Mucosa of descending colon (tissue), 3 donors: ENCODE measurements around the gene ACP7. TPM values are rescaled to one million over a fixed set of nuclear protein-coding genes. Genes with fewer than 3 reads are reported as not detected.
A peak's percentile ranks its signal among the peaks of the same experiment; 100 is the strongest.

Experiments
- ATAC-seq: fragments of 200-7000 bp; cut with Tn5 transposase; one replicate; pipeline ENCODE4 v1.9.1; 2020; ENCODE audit warnings: mild to moderate bottlenecking, moderate library complexity
- DNase-seq, 3 donors: peaks; one replicate each; pipeline ENCODE4 v3.0.0-alpha.2; 2020
- H3K36me3 ChIP-seq: fragments of 200-600 bp; one replicate; pipeline ENCODE4 v1.8.0; 2021; ENCODE audit warnings: low read depth, mild to moderate bottlenecking
- H3K4me1 ChIP-seq: fragments of 200-600 bp; one replicate; pipeline ENCODE4 v1.8.0; 2021; ENCODE audit warnings: low read depth, mild to moderate bottlenecking
- H3K4me3 ChIP-seq: fragments of 200-600 bp; one replicate; pipeline ENCODE4 v1.8.0; 2021; ENCODE audit warnings: mild to moderate bottlenecking
- H3K9me3 ChIP-seq: fragments of 200-600 bp; one replicate; pipeline ENCODE4 v1.8.0; 2021; ENCODE audit warnings: mild to moderate bottlenecking
- intact Hi-C, 2 donors: fragments of 100-400 bp; cut with DNase I in 1 of 2; cut with micrococcal nuclease in 1 of 2; formaldehyde crosslinking; loops; one replicate each; pipeline versions ENCODE4 v1.11.0 to v1.11.1; 2022; cut with DNase I, micrococcal nuclease
- total RNA-seq, 3 donors: library from RNA; stranded (reverse); fragmentation: NEBNext Ultra II Directional in 2 of 3; extraction: Animal tissue kit (Norgen Biotek cat#: 25700) in 2 of 3; gene quantifications; one replicate each; pipeline versions ENCODE4 v1.2.1 to v1.2.4, GENCODE V29; 2021 to 2023
- TF ChIP-seq, protein P1 (sequence below): fragments of 200-600 bp; IDR thresholded peaks from one replicate; pipeline ENCODE4 v1.8.0; 2022; ENCODE audit warnings: antibody characterized with exemption, mild to moderate bottlenecking
- donor health status: DM: no; HTN: no; CAD: no; lungs with moderate emphysema.
- donor health status: DM: no; HTN: no; CAD: no.
- donor health status: DM: no; HTN: yes; CAD: no.

ACP7 gene
- total RNA-seq, 3 donors from 2014 or later = not detected

DNA sequence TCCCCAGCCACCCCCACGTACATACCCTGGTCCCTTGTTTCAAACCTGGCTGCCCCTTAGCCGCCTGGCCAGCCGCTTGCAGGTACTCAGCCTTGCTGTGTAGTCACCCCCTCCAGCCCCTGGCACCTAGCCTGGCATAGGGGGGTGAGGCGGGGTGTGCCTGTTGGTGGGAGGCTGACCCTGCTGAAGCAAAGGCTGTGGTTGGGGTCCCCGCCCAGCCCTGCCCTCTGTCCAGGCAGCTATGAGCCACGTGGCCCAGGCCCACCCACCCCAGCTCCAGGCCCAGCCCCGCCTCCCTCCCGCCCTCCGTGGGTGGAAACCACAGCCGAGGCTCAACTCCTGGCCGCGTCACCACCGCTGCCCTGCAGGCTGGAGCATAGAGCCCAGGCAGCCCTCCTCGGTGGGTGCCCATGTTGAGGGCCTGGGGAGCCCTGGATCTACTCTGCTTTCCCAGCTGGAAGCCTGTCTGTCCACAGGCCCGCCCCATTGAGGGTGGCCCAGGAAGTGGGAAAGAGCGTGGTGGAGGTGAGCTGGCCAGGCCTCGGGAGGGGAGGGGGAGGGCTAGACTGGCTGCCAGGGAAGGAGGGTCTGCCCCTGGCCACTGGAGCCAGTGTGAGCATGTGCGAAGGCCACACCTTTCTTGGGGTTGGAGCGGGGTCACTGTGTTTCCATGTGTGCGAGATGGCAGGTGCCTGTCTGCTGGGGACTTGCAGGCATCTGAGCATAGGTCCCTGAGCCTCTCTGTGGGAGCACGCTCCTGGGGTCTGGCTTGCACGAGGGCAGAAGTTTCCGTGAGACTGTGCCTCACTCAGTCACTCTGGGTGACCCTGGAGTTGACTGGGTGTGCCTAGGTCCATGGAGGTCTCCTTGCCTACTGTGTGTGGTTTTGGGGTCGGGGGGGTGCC, 72.4 kb downstream of the ACP7 start:
- Histone ChIP-seq H3K9me3 (no peaks in the 10 kb centered on the region), H3K4me3 (no peak overlapping the region), H3K4me1 (peaks cover 25% of the 10 kb centered on the region), H3K36me3 (no peaks in the 10 kb centered on the region)
- TF ChIP-seq, protein P1, sequence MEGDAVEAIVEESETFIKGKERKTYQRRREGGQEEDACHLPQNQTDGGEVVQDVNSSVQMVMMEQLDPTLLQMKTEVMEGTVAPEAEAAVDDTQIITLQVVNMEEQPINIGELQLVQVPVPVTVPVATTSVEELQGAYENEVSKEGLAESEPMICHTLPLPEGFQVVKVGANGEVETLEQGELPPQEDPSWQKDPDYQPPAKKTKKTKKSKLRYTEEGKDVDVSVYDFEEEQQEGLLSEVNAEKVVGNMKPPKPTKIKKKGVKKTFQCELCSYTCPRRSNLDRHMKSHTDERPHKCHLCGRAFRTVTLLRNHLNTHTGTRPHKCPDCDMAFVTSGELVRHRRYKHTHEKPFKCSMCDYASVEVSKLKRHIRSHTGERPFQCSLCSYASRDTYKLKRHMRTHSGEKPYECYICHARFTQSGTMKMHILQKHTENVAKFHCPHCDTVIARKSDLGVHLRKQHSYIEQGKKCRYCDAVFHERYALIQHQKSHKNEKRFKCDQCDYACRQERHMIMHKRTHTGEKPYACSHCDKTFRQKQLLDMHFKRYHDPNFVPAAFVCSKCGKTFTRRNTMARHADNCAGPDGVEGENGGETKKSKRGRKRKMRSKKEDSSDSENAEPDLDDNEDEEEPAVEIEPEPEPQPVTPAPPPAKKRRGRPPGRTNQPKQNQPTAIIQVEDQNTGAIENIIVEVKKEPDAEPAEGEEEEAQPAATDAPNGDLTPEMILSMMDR = no peak
- intact Hi-C loops = no loop called here
- DNase-seq = no peak
- peak; percentile 15 for ATAC-seq

DNA sequence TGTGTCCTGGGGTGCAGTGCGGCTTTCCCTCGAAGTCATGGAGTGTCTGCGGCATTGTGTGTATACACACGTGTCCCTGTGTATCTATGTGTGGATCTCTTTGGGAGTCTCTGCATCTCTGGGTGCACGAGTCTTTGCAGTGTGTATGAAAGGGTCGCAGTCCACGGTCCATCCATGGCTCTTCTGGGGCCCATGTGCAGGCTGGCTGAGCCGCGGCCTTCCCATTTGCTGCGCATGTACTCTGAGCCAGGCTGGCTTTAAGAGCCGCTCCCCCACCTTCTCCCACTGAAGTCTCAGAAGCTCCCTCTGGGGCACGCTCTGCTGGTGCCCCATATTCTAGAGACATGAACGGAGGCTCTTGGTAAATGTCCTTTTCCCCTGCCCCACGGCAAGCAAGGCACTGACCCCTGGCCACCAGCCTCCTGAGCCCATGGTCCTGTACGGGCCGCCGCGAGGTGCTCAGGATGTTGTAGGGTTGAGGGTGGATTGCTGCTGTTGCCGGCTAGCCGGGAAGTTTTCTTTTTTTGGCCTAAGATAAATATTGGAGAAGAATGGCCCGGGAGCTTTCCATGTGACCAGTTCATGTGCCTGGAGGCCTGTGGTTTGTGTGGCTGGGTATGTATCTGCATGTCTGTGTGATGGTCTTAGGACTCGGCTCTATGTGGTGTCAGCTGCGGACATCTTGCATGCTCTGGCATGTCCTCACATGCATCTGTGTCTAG, 73.3 kb downstream of the ACP7 start:
- intact Hi-C loops = no loop called here
- no peak for ATAC-seq
- no peaks in the 10 kb centered on the region for H3K9me3 ChIP-seq
- no peak for DNase-seq
- H3K4me3 ChIP-seq = no peak overlapping the region
- peaks cover 25% of the 10 kb centered on the region for H3K4me1 ChIP-seq
- TF ChIP-seq, protein P1 = no peak
- H3K36me3 ChIP-seq = no peaks in the 10 kb centered on the region

DNA sequence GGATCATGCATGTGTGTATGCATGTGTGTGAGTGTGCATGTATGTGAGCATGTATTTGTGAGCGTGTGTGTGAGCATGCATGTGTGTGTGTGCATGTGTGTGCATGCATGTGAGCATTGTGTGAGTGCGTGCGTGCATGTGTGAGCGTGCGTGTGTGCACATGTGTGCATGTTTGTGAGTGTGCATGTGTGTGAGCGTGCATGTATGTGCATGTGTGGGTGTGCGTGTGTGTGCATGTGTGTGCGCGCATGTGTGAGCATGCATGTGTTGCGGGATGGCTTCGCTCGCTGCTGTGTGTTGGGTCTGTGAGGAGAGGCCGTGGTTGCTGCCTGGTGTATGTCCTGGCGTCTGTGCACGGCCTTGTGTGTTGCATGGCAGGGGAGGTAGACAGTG, 73.8 kb downstream of the ACP7 start:
- H3K4me1 ChIP-seq = peaks cover 25% of the 10 kb centered on the region

DNA sequence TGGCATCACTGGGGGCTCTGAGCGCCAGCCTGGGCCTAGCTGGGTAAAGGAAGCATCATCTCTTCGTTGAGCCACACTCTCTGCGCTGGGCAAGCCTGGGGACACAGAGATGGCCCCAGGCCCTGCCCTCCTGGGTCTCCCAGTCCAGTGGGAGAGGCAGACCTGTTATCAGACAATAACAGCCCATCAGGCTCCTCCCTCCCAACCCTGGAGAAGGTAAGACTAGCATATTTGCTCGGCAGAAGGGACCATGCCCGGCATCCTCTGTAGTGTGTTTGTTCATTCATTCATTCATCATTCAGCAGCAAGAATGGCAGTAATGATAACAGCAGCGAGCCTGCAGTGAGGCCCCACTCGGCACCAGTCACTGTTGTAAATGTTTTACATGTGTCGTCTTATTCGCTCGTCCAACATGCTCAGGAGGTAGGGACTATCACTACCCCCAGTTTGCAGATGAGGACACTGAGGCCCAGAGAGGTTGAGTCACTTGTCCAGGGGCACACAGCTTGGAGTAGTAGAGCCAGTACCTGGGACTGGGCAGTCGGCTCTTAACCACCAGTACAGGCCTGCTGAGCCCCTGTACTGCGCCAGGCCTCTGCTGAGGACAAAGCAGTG, 74.6 kb downstream of the ACP7 start:
- H3K4me1 ChIP-seq = peaks cover 24% of the 10 kb centered on the region
- ATAC-seq (no peak), DNase-seq (no peak)
- intact Hi-C loops = no loop called here
- H3K9me3 ChIP-seq = no peaks in the 10 kb centered on the region
- no peak overlapping the region for H3K4me3 ChIP-seq
- TF ChIP-seq, protein P1 = no peak
- no peaks in the 10 kb centered on the region for H3K36me3 ChIP-seq

More for the DNA sequence above, 73.8 kb downstream of the ACP7 start:
- Histone ChIP-seq H3K9me3 (no peaks in the 10 kb centered on the region), H3K4me3 (no peak overlapping the region), H3K36me3 (no peaks in the 10 kb centered on the region)
- intact Hi-C loops = no loop called here
- ATAC-seq (no peak), DNase-seq (no peak)
- TF ChIP-seq, protein P1 = no peak

DNA sequence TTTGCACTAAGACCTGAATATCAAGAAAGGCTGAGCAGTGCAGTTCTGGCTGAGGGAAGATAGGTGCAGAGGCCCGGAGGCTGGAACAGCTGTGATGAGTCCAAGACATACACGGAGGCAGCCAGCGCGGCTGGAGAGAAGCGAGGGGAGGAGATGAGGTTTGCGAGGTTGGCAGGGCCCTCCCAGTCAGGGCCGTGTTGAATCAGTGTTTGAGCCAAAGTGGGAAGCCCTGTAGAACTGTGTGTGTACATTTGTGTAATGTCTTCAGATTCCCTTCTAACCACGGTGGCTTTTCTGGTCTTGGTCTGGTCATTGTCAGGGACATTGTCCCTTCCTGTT, 76.3 kb downstream of the ACP7 start:
- TF ChIP-seq, protein P1 = no peak
- ATAC-seq (peak; percentile 7), DNase-seq (no peak)
- H3K9me3 ChIP-seq = no peaks in the 10 kb centered on the region
- intact Hi-C loops = no loop called here
- no peaks in the 10 kb centered on the region for H3K36me3 ChIP-seq
- H3K4me3 ChIP-seq = no peak overlapping the region
- peaks cover 13% of the 10 kb centered on the region for H3K4me1 ChIP-seq

Other genes with a start within 250 kb of the ACP7 start
- 100 to 1,000 TPM; 267 to 317 (median 292) TPM for gene HNRNPL, start 234.4 kb upstream of the ACP7 start, total RNA-seq
- 1 to 10 TPM; 3.8 to 5.4 (median 5.2) TPM for gene RINL, start 206.1 kb upstream of the ACP7 start, total RNA-seq
- gene SIRT2, start 184.8 kb upstream of the ACP7 start, total RNA-seq = 10 to 100 TPM; 32.3 to 67.2 (median 35.8) TPM
- 10 to 100 TPM; 29.9 to 37.2 (median 30.9) TPM for gene NFKBIB, start 184.4 kb upstream of the ACP7 start, total RNA-seq
- gene CCER2, start 172.2 kb upstream of the ACP7 start, total RNA-seq = under 1 TPM; 0.41 to 0.55 (median 0.41) TPM
- 10 to 100 TPM; 20.4 to 32.4 (median 21.8) TPM for gene SARS2, start 153.6 kb upstream of the ACP7 start, total RNA-seq
- 10 to 100 TPM; 28.0 to 43.3 (median 41.2) TPM for gene MRPS12, start 153.4 kb upstream of the ACP7 start, total RNA-seq
- gene FBXO17, start 108.6 kb upstream of the ACP7 start, total RNA-seq = 10 to 100 TPM in 1 of 3 donors, 1 to 10 TPM in 2; 1.8 to 18.9 (median 1.9) TPM
- gene FBXO27, start 51.8 kb upstream of the ACP7 start, total RNA-seq = 10 to 100 TPM in 1 of 3 donors, 1 to 10 TPM in 1, under 1 TPM in 1; 0.63 to 10.2 (median 1.5) TPM
- gene PAK4, start 41.4 kb downstream of the ACP7 start, total RNA-seq = 100 to 1,000 TPM in 1 of 3 donors, 10 to 100 TPM in 2; 54.4 to 116 (median 76.5) TPM
- under 1 TPM in 1 of 3 donors, not detected in 2; 0.14 TPM for gene NCCRP1, start 112.6 kb downstream of the ACP7 start, total RNA-seq
- gene SYCN, start 119.9 kb downstream of the ACP7 start, total RNA-seq = not detected
- not detected for gene IFNL3, start 160.6 kb downstream of the ACP7 start, total RNA-seq
- gene IFNL4, start 164.5 kb downstream of the ACP7 start, total RNA-seq = not detected
- gene IFNL2, start 184.0 kb downstream of the ACP7 start, total RNA-seq = not detected
- gene IFNL1, start 212.0 kb downstream of the ACP7 start, total RNA-seq = not detected
- gene LRFN1, start 236.5 kb downstream of the ACP7 start, total RNA-seq = 1 to 10 TPM in 1 of 3 donors, under 1 TPM in 2; 0.34 to 2.3 (median 0.52) TPM